Panc1 (cell line): ENCODE measurements around the gene ZFAND6.

Experiments
- POLR2AphosphoS5 ChIP-seq: IDR thresholded peaks from 2 replicates; pipeline ENCODE4 v1.6.1; 2012; ENCODE audit warnings: mild to moderate bottlenecking, low read depth, low read length, moderate library complexity
- SIN3A ChIP-seq: IDR thresholded peaks from 2 replicates; pipeline ENCODE4 v1.6.1; 2012; ENCODE audit warnings: low read depth, mild to moderate bottlenecking, low read length, moderate library complexity, borderline replicate concordance; ENCODE audit not compliant: insufficient read depth
- TF ChIP-seq, protein P1 (sequence below): fragments of 450-650 bp; IDR thresholded peaks from 2 replicates; pipeline ENCODE4 v1.5.1; 2017; ENCODE audit warnings: mild to moderate bottlenecking

- TF ChIP-seq, protein P1, sequence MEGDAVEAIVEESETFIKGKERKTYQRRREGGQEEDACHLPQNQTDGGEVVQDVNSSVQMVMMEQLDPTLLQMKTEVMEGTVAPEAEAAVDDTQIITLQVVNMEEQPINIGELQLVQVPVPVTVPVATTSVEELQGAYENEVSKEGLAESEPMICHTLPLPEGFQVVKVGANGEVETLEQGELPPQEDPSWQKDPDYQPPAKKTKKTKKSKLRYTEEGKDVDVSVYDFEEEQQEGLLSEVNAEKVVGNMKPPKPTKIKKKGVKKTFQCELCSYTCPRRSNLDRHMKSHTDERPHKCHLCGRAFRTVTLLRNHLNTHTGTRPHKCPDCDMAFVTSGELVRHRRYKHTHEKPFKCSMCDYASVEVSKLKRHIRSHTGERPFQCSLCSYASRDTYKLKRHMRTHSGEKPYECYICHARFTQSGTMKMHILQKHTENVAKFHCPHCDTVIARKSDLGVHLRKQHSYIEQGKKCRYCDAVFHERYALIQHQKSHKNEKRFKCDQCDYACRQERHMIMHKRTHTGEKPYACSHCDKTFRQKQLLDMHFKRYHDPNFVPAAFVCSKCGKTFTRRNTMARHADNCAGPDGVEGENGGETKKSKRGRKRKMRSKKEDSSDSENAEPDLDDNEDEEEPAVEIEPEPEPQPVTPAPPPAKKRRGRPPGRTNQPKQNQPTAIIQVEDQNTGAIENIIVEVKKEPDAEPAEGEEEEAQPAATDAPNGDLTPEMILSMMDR: no peak
- TF ChIP-seq POLR2AphosphoS5: no peak
- TF ChIP-seq SIN3A: no peak
These were observed 6.7 kb upstream of the ZFAND6 start for GRCh38 chr15:80052597-80053304.
